ENCODE results near the gene ODR4.

Gene ODR4

GRCh38 chr1:186413319-186413718 lies 37.7 kb downstream of the ODR4 start:
- H3K4me2 ChIP-seq (ENCODE audit: insufficient read depth, low read length) = no peak overlapping the region
- no peak overlapping the region for H2AFZ ChIP-seq (ENCODE audit: low read depth, low read length)
- H3K9ac ChIP-seq (ENCODE audit: low read depth, low read length) = no peak overlapping the region
- H3K27me3 ChIP-seq (ENCODE audit: insufficient read depth, low read length, poor library complexity) = no peaks in the 10 kb centered on the region
- H3K9me3 ChIP-seq (ENCODE audit: insufficient read depth, low read length, severe bottlenecking) = no peaks in the 10 kb centered on the region
- H3K4me1 ChIP-seq (ENCODE audit: insufficient read depth, low read length) = no peaks in the 10 kb centered on the region
- H3K79me2 ChIP-seq (ENCODE audit: insufficient read depth, low read length) = no peaks in the 10 kb centered on the region
- peaks cover 21% of the 10 kb centered on the region; the same call in 1 of the 2 replicates for H3K36me3 ChIP-seq (ENCODE audit: insufficient read depth, low read length)
- ATAC-seq (ENCODE audit: insufficient read depth, low read depth) (no peak), DNase-seq (no peak)
- H3K4me3 ChIP-seq (ENCODE audit: low read depth in 1 of 2, low read length in 2 of 2) = no peak overlapping the region
- no peak overlapping the region for H3K27ac ChIP-seq (ENCODE audit: low read length)
- no peaks in the 10 kb centered on the region for H4K20me1 ChIP-seq (ENCODE audit: insufficient read depth, low read length)
- TF ChIP-seq EZH2 (IDR thresholded peaks at IDR 0.05; ENCODE audit: borderline replicate concordance, low read depth, low read length, severe bottlenecking) = no peak
- no peak for TF ChIP-seq CTCF (IDR thresholded peaks at IDR 0.05; ENCODE audit: borderline replicate concordance, extremely low read depth, low read length, poor library complexity, severe bottlenecking)

- no peak for DNase-seq
- TF ChIP-seq CTCF (IDR thresholded peaks at IDR 0.05; ENCODE audit: borderline replicate concordance, extremely low read depth, low read length, poor library complexity, severe bottlenecking) = no peak
- TF ChIP-seq EZH2 (IDR thresholded peaks at IDR 0.05; ENCODE audit: borderline replicate concordance, low read depth, low read length, severe bottlenecking) = no peak
- Histone ChIP-seq H3K4me2 (ENCODE audit: insufficient read depth, low read length) (no peak overlapping the region), H3K27me3 (ENCODE audit: insufficient read depth, low read length, poor library complexity) (no peaks in the 10 kb centered on the region), H3K79me2 (ENCODE audit: insufficient read depth, low read length) (no peaks in the 10 kb centered on the region), H3K36me3 (ENCODE audit: insufficient read depth, low read length) (peaks cover 18% of the 10 kb centered on the region), H3K27ac (ENCODE audit: low read length) (no peak overlapping the region), H3K9ac (ENCODE audit: low read depth, low read length) (no peak overlapping the region), H4K20me1 (ENCODE audit: insufficient read depth, low read length) (no peaks in the 10 kb centered on the region), H3K4me1 (ENCODE audit: insufficient read depth, low read length) (no peaks in the 10 kb centered on the region), H3K4me3 (ENCODE audit: low read depth in 1 of 2, low read length in 2 of 2) (no peak overlapping the region), H2AFZ (ENCODE audit: low read depth, low read length) (no peak overlapping the region), H3K9me3 (ENCODE audit: insufficient read depth, low read length, severe bottlenecking) (no peaks in the 10 kb centered on the region)
- ATAC-seq (ENCODE audit: insufficient read depth, low read depth) = no peak
These were observed 42.9 kb downstream of the ODR4 start for GRCh38 chr1:186418503-186418902.

- H2AFZ ChIP-seq (ENCODE audit: low read depth, low read length) = no peak overlapping the region
- H3K4me1 ChIP-seq (ENCODE audit: insufficient read depth, low read length) = no peaks in the 10 kb centered on the region
- H3K4me3 ChIP-seq (ENCODE audit: low read depth in 1 of 2, low read length in 2 of 2) = no peak overlapping the region
- H3K79me2 ChIP-seq (ENCODE audit: insufficient read depth, low read length) = no peaks in the 10 kb centered on the region
- no peak overlapping the region for H3K4me2 ChIP-seq (ENCODE audit: insufficient read depth, low read length)
- TF ChIP-seq CTCF (IDR thresholded peaks at IDR 0.05; ENCODE audit: borderline replicate concordance, extremely low read depth, low read length, poor library complexity, severe bottlenecking) (no peak), EZH2 (IDR thresholded peaks at IDR 0.05; ENCODE audit: borderline replicate concordance, low read depth, low read length, severe bottlenecking) (no peak)
- H3K36me3 ChIP-seq (ENCODE audit: insufficient read depth, low read length) = peaks cover 18% of the 10 kb centered on the region
- no peaks in the 10 kb centered on the region for H3K9me3 ChIP-seq (ENCODE audit: insufficient read depth, low read length, severe bottlenecking)
- no peak overlapping the region for H3K9ac ChIP-seq (ENCODE audit: low read depth, low read length)
- no peaks in the 10 kb centered on the region for H3K27me3 ChIP-seq (ENCODE audit: insufficient read depth, low read length, poor library complexity)
- ATAC-seq (ENCODE audit: insufficient read depth, low read depth) (no peak), DNase-seq (no peak)
- no peaks in the 10 kb centered on the region for H4K20me1 ChIP-seq (ENCODE audit: insufficient read depth, low read length)
- no peak overlapping the region for H3K27ac ChIP-seq (ENCODE audit: low read length)
These were observed 44.7 kb downstream of the ODR4 start for GRCh38 chr1:186420311-186420710.

- peak; percentile 52; the same call in 1 of the 3 replicates for ATAC-seq (ENCODE audit: insufficient read depth, low read depth)
- TF ChIP-seq EZH2 (IDR thresholded peaks at IDR 0.05; ENCODE audit: borderline replicate concordance, low read depth, low read length, severe bottlenecking) (no peak), CTCF (IDR thresholded peaks at IDR 0.05; ENCODE audit: borderline replicate concordance, extremely low read depth, low read length, poor library complexity, severe bottlenecking) (no peak)
- H3K27ac ChIP-seq (ENCODE audit: low read length) = no peak overlapping the region
These were observed 45.3 kb downstream of the ODR4 start for GRCh38 chr1:186420923-186421322.

More at GRCh38 chr1:186420923-186421322, 45.3 kb downstream of the ODR4 start:
- no peaks in the 10 kb centered on the region for H3K4me1 ChIP-seq (ENCODE audit: insufficient read depth, low read length)
- H3K79me2 ChIP-seq (ENCODE audit: insufficient read depth, low read length) = no peaks in the 10 kb centered on the region
- no peak overlapping the region for H3K4me2 ChIP-seq (ENCODE audit: insufficient read depth, low read length)
- H3K9ac ChIP-seq (ENCODE audit: low read depth, low read length) = no peak overlapping the region
- H2AFZ ChIP-seq (ENCODE audit: low read depth, low read length) = no peak overlapping the region
- no peak overlapping the region for H3K4me3 ChIP-seq (ENCODE audit: low read depth in 1 of 2, low read length in 2 of 2)
- H3K9me3 ChIP-seq (ENCODE audit: insufficient read depth, low read length, severe bottlenecking) = no peaks in the 10 kb centered on the region
- H3K27me3 ChIP-seq (ENCODE audit: insufficient read depth, low read length, poor library complexity) = no peaks in the 10 kb centered on the region
- peaks cover 18% of the 10 kb centered on the region for H3K36me3 ChIP-seq (ENCODE audit: insufficient read depth, low read length)
- DNase-seq = no peak
- H4K20me1 ChIP-seq (ENCODE audit: insufficient read depth, low read length) = no peaks in the 10 kb centered on the region

Data from DND-41 (cell line).